Transverse colon (tissue), 4 donors: ENCODE measurements around the gene LPCAT3. TPM values are rescaled to one million over a fixed set of nuclear protein-coding genes. Genes with fewer than 3 reads are reported as not detected.
"Not testable (repeated sequence)": the region's sequence is repeated elsewhere in the genome, so short reads cannot be mapped to it uniquely, and the experiment has no call there.

Experiments
- DNase-seq: peaks from one replicate; pipeline ENCODE4 v3.0.0-alpha.2; 2019
- H3K27ac ChIP-seq, 4 donors: fragments of 200-600 bp; sonication (generic); 2 replicates each; pipeline ENCODE4 v1.5.1; 2016 to 2018; ENCODE audit warnings: inconsistent platforms in 4 of 4
- H3K27me3 ChIP-seq: fragments of 200-600 bp; sonication (generic); 2 replicates; pipeline ENCODE4 v1.5.1; 2017; ENCODE audit warnings: inconsistent platforms
- H3K36me3 ChIP-seq, 4 donors: fragments of 200-600 bp; sonication (generic); 2 replicates each; pipeline ENCODE4 v1.5.1; 2017 to 2019; ENCODE audit warnings: inconsistent platforms in 4 of 4
- H3K4me1 ChIP-seq, 4 donors: fragments of 200-600 bp; sonication (generic); 2 replicates each; pipeline ENCODE4 v1.5.1; 2017 to 2020; ENCODE audit warnings: inconsistent platforms in 4 of 4
- H3K4me3 ChIP-seq, 4 donors: fragments of 200-600 bp; sonication (generic); 1 replicate in 1 of 4; 2 replicates in 3 of 4; pipeline versions ENCODE4 v1.5.1 to v1.6.1; 2017 to 2019; ENCODE audit warnings: inconsistent platforms in 4 of 4
- H3K9me3 ChIP-seq, 2 donors: fragments of 200-600 bp; sonication (generic); 2 replicates each; pipeline ENCODE4 v1.5.1; 2017 to 2019; ENCODE audit warnings: inconsistent platforms in 2 of 2
- EP300 ChIP-seq: sonication (generic); formaldehyde crosslinking; IDR thresholded peaks from one replicate; pipeline ENCODE4 v1.6.1; 2017; ENCODE audit warnings: antibody characterized with exemption, low read depth
- POLR2A ChIP-seq: fragments of 450-650 bp; IDR thresholded peaks from one replicate; pipeline ENCODE4 v1.6.1; 2016; ENCODE audit warnings: antibody characterized with exemption, mild to moderate bottlenecking, moderate library complexity
- POLR2AphosphoS5 ChIP-seq, 3 donors: sonication (generic); formaldehyde crosslinking; IDR thresholded peaks; one replicate each; pipeline ENCODE4 v1.6.1; 2016; ENCODE audit warnings: antibody characterized with exemption in 3 of 3
- WGBS, 2 donors: methylation state at CpG; one replicate each; pipeline ENCODE4 v1.1.5; 2018; ENCODE audit warnings: low coverage in 1 of 2; 5-methylcytosine and 5-hydroxymethylcytosine counted together
- in situ Hi-C, 4 donors: fragments of 200-750 bp; cut with MboI; loops; one replicate each; pipeline versions ENCODE4 v1.15.0 to v1.15.1; 2017; ENCODE audit warnings: low sequenced_read_pairs in 3 of 4, low pct_ligation_motif_present in 1 of 4, low pct_unique_long_range_greater_than_20kb in 1 of 4
- intact Hi-C: fragments of 100-400 bp; cut with DNase I; formaldehyde crosslinking; loops from one replicate; pipeline ENCODE4 v1.15.1; 2023; ENCODE audit warnings: low total_unique reads
- total RNA-seq, 4 donors: library from RNA; depleted of rRNA; stranded (reverse); fragments of >200 nt; gene quantifications; one replicate each; pipeline ENCODE4 v1.1.0, GENCODE V29; 2016
- TF ChIP-seq, protein P1 (sequence below), 5 experiments: fragments of 200-600 bp in 3 of 5; fragments of 450-650 bp in 2 of 5; sonication (generic) in 3 of 5; IDR thresholded peaks; 1 replicate in 2 of 5; 2 replicates in 3 of 5; pipeline ENCODE4 v1.5.1; 2016 to 2017; ENCODE audit warnings: antibody characterized with exemption in 5 of 5, inconsistent platforms in 3 of 5, mild to moderate bottlenecking in 2 of 5, moderate library complexity in 1 of 5

Gene LPCAT3
- total RNA-seq, 4 donors from 2014 or later, result 56.1 to 271 (median 111) TPM

DNA sequence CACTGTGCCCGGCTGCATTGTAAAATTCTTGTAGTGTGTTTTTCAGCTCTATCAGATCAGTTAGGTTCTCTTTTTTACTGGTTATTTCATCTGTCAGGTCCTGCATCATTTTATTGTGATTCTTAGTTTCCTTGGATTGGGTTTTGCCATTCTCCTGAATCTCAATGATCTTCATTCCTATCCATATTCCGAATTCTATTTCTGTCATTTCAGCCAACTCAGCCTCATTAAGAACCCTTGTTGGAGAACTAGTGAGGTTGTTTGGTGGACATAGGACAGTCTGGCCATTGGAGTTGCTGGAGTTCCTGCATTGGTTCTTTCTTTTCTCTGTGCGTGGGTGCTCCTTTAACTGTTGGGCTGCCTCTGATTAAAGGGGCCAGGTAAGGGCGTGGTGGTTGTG lies 36.6 kb upstream of the LPCAT3 start:
- H3K4me1 ChIP-seq, result peaks cover 0 to 5% (median 3%) of the 10 kb centered on the region in 4 donors
- H3K27ac ChIP-seq, result no peak overlapping the region
- in situ Hi-C loops (no loop called here), intact Hi-C loops (no loop called here)
- TF ChIP-seq EP300 (no peak), POLR2A (no peak), POLR2AphosphoS5 (IDR thresholded peaks at IDR 0.05) (no peak)
- TF ChIP-seq, protein P1, sequence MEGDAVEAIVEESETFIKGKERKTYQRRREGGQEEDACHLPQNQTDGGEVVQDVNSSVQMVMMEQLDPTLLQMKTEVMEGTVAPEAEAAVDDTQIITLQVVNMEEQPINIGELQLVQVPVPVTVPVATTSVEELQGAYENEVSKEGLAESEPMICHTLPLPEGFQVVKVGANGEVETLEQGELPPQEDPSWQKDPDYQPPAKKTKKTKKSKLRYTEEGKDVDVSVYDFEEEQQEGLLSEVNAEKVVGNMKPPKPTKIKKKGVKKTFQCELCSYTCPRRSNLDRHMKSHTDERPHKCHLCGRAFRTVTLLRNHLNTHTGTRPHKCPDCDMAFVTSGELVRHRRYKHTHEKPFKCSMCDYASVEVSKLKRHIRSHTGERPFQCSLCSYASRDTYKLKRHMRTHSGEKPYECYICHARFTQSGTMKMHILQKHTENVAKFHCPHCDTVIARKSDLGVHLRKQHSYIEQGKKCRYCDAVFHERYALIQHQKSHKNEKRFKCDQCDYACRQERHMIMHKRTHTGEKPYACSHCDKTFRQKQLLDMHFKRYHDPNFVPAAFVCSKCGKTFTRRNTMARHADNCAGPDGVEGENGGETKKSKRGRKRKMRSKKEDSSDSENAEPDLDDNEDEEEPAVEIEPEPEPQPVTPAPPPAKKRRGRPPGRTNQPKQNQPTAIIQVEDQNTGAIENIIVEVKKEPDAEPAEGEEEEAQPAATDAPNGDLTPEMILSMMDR (IDR thresholded peaks at IDR 0.05), result no peak
- H3K27me3 ChIP-seq, result peaks cover 4% of the 10 kb centered on the region
- no peaks in the 10 kb centered on the region for H3K9me3 ChIP-seq
- DNase-seq, result no peak
- 84 to 90% methylated on average over 2 to 4 of the region's 4 CpGs for WGBS, 2 donors
- H3K4me3 ChIP-seq, result no peak overlapping the region
- no peaks in the 10 kb centered on the region for H3K36me3 ChIP-seq

DNA sequence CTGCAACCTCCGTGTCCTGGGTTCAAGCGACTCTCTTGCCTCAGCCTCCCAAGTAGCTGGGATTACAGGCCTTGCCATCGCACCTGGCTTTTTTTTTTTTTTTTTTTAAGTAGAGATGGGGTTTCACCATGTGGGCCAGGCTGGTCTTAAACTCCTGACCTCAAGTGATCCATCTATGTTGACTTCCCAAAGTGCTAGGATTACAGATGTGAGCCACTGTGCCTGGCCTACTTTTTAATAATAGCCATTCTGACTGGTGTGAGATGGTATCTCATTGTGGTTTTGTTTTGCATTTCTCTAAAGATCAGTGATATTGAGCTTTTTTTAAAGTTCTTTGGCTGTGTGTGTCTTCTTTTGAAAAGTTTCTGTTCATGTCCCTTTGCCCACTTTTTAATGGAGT lies 31.7 kb upstream of the LPCAT3 start:
- H3K36me3 ChIP-seq, H3K27me3 ChIP-seq, DNase-seq, in situ Hi-C loops, intact Hi-C loops, H3K27ac ChIP-seq, H3K4me1 ChIP-seq, H3K9me3 ChIP-seq, H3K4me3 ChIP-seq: not testable (repeated sequence)
- 92 to 94% methylated on average over 3 of the region's 3 CpGs for WGBS, 2 donors

DNA sequence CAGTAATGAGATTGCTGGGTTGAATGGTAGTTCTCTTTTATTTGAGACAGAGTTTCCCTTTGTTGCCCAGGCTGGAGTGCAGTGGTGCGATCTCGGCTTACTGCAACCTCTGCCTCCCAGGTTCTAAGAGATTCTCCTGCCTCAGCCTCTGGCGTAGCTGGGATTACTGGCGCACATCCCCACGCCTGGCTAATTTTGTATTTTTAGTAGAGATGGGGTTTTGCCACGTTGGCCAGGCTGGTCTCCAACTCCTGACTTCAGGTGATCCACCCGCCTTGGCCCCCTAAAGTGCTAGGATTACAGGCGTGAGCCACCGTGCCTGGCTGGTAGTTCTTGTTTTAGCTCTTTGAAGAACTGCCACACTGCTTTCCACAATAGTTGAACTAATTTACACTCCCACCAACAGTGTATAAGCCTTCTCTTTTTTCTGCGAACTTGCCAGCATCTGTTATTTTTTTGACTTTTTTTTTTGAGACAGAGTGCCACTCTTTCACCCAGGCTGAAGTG lies 31.2 kb upstream of the LPCAT3 start:
- 87 to 92% methylated on average over 8 to 10 of the region's 10 CpGs for WGBS, 2 donors
- intact Hi-C loops, H3K27me3 ChIP-seq, H3K9me3 ChIP-seq, DNase-seq, H3K36me3 ChIP-seq, H3K4me1 ChIP-seq, H3K4me3 ChIP-seq, in situ Hi-C loops, H3K27ac ChIP-seq: not testable (repeated sequence)

DNA sequence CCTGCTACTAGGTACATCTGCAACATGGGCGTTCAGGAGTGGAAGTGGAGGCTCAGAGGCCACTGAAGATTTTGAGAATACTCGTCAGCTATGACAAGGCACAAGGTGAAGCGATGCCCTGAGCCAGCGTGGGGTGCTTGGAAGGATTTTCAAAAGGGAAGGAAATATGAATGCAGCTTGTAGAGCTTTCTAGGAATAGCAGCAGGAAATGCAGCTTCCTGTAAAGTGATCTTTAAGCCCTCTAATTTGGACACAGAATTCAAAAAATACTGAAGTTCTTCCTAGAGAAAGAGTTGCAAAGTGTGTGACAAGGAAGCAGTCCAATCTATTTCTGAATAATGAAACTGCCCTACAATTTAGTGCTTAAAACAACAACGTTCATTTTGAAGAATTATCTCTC lies 29.0 kb upstream of the LPCAT3 start:
- Histone ChIP-seq H3K27ac (no peak overlapping the region), H3K4me3 (no peak overlapping the region), H3K9me3 (no peaks in the 10 kb centered on the region), H3K36me3 (no peaks in the 10 kb centered on the region), H3K27me3 (no peaks in the 10 kb centered on the region), H3K4me1 (peaks cover 0 to 5% (median 2%) of the 10 kb centered on the region in 4 donors)
- no peak for DNase-seq
- 54 to 56% methylated on average over 4 to 5 of the region's 5 CpGs for WGBS, 2 donors
- TF ChIP-seq POLR2A, result no peak
- TF ChIP-seq POLR2AphosphoS5 (IDR thresholded peaks at IDR 0.05), result no peak
- TF ChIP-seq, protein P1 (IDR thresholded peaks at IDR 0.05), result no peak
- TF ChIP-seq EP300, result no peak
- in situ Hi-C loops, result no loop called here
- intact Hi-C loops, result no loop called here

DNA sequence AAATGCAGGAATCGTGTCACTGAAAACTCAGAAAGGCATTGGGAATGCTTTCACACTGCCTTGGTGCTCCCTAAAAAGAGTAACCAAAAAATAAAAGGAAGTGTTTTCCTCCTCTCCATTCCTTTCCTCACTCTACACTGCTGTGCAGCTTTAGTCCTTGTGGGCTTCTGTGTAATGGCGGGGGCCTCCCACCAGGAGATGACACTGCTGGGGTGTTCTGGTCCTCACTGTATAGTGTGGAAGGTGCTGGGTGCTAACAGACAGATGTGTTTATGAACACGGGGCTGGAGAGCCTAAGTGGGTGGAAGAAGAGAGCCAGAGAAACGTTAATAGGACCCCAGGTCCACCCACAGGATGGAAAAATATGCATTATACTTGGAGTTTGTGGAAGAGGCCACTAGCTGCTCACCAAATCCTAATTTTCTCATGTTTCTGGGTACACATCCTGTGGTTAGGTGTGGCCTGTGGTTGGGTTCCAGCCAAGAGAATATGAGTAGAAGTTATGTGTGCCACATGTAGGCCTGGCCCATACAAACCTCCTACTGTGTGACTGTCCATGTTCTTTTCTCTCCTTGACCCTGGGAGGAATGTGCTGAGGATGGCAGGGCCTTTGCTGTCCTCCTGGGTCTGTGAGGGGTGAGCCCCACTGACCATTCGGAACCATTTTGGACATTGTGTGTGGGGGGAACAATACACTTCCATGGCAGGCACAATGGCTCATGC lies 28.3 kb upstream of the LPCAT3 start:
- no peak for DNase-seq
- WGBS, 2 donors, result 81 to 83% methylated on average over 4 to 5 of the region's 5 CpGs
- Histone ChIP-seq H3K27me3 (no peaks in the 10 kb centered on the region), H3K36me3 (no peaks in the 10 kb centered on the region), H3K9me3 (no peaks in the 10 kb centered on the region), H3K4me3 (no peak overlapping the region), H3K4me1 (peaks cover 0 to 5% (median 2%) of the 10 kb centered on the region in 4 donors), H3K27ac (no peak overlapping the region)
- in situ Hi-C loops (no loop called here), intact Hi-C loops (no loop called here)
- TF ChIP-seq, protein P1 (IDR thresholded peaks at IDR 0.05), result no peak
- no peak for TF ChIP-seq POLR2A
- TF ChIP-seq EP300, result no peak
- no peak for TF ChIP-seq POLR2AphosphoS5 (IDR thresholded peaks at IDR 0.05)
